ENCODE results near the gene TFDP1.
"Not testable (repeated sequence)": the region's sequence is repeated elsewhere in the genome, so short reads cannot be mapped to it uniquely, and the experiment has no call there.

Gene TFDP1

DNA sequence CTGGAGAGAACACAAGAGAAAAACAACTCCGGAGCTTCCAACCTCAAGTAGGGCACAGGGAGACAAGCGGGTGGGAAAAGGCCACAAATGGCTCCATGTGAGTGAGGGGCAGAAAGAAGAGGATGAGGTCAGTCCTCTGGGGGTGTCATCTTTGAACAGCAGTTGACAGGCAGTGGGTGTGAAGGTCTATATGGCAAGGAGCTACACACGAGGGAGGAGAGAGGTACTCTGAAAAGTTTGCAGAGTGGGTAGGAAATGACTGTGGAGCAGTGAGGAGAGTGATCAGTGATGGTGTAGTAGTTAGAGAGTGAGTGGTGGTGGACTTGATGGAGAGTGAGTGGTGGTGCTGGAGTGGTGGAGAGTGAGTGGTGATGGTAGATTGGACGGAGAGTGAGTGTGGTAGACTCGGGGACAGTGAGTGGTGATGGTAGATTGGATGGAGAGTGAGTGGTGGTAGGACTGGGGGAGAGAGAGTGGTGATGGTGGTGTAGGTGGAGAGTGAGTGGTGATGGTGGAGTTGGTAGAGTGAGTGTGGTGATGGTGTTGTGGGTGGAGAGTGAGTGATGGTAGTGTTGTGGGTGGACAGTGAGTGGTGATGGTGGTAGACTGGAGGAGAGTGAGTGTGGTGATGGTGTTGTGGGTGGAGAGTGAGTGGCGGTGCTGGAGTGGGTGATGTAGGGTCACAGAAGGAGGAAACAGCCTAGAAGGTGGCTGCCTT, 4.0 kb downstream of the TFDP1 start:
- intact Hi-C loops (cut with DNase I) = no loop called here

DNA sequence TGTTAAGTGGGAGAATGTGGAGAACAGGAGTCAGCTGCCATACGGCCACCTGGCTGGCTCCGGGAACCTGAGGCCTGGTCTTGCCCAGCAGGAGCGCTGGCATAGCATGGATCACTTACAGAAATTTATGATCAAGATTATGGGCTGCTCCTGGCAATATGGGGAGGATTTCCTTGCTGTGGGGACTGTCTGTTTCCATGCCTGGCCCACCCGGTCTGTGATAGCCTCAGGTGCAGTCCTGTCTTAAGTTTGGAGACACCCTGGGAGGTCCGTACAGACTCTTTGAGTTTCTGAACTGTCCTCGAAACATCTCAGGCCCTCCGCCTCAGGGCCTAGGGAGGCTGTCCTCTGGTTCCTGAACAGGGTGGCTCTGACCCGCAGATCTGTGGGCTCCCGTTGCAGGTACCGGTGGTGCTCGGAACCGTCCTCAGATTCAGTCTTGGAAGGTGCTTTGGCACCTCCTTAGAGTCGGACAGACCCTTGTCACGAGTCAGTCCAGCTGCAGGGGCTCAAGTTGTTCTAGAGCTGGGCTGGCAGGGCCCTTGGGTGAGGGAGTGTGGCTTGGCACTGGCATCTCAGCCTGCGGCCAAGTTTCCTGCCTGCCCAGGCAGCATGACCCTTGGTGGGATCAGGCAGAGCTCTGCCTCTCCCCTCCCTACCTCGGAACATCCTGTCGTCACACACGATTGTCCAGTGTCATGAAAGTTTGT, 4.9 kb downstream of the TFDP1 start:
- DNase-seq = peak in 9 of 42 donors; percentile 2 to 34 (median 11)
- intact Hi-C loops (cut with DNase I) = no loop called here

More for the DNA sequence above, 4.0 kb downstream of the TFDP1 start:
- peak in 9 of 42 donors; percentile 2 to 40 (median 11) for DNase-seq

DNA sequence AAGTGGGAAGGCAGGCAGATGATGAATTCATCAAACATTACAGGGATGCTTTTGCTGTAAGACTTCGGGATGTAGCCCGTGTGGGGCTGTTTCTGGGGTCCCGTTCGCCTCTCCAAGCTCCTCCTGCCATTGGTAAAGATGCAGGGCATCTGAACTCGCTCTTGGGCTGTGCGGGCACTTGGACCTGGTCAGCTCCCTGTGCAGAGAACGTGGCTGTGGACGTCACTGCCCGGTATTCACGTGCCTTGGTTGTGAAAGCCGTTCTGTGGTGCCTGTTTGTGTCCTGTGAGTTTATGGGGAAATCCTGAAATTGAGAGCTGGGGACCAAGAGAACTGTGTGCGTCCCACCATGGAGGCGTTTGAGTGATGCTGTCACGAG, 5.4 kb downstream of the TFDP1 start:
- DNase-seq = peak in 9 of 42 donors; percentile 3 to 24 (median 14)
- intact Hi-C loops (cut with DNase I) = no loop called here

DNA sequence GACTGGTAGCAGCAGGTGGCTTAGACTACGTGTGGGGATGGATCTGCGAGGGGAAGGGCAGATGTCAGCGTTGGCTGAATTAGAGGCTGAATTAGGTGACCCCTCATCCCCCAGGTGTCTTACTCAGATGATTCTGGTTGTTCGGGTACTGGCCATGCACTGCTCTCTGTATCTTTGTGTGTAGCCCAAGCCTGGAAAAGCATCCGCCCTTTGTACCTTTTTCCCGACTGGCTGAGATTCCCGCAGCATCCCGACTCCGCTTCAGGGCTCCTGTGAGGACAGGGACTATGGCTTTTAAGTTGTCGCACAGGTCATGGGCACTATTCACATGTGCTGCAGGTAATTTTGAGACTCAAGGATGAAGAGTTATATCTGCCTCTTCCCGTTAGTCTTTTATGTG, 7.2 kb downstream of the TFDP1 start:
- DNase-seq = peak in 6 of 42 donors; percentile 4 to 22 (median 9)
- intact Hi-C loops (cut with DNase I) = no loop called here

DNA sequence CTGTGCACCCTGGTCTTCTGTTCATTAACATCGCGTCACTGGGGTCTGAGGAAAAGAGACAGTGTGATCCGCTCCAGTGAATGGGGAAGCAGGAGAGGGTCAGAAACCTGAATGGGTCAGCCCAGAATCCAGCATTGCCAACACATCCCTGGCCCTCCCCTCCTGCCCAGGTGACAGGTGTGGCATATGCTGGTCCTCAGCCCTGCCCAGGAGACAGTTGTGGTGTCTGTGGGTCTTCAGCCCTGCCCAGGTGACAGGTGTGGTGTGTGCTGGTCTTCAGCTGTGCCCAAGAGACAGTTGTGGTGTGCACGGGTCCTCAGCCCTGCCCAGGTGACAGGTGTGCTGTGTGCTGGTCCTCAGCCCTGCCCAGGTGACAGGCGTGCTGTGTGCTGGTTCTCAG, 8.0 kb downstream of the TFDP1 start:
- intact Hi-C loops (cut with DNase I) = no loop called here
- peak in 9 of 42 donors; percentile 1 to 26 (median 4) for DNase-seq

DNA sequence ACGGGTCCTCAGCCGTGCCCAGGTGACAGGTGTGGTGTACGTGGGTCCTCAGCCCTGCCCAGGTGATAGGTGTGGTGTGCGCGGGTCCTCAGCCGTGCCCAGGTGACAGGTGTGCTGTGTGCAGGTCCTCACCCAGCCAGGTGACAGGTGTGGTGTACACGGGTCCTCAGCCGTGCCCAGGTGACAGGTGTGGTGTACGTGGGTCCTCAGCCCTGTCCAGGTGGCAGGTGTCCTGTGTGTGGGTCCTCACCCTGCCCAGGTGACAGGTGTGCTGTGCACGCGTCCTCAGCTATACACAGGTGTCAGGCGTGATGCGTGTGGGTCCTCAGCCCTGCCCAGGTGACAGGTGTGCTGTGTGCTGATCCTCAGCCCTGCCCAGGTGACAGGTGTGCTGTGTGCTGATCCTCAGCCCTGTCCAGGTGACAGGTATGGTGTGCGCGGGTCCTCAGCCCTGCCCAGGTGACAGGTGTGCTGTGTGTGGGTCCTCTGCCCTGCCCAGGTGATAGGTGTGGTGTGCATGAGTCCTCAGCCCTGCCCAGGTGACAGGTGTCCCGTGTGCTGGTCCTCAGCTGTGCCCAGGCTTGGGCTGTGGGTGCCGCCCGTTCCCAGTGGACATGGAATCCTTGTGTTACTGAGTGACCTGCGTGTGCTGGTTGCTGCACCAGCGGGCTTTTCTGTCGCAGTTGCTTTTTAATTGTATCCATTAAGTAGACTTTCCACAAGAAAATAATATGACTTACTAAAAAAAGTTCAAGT, 9.7 kb downstream of the TFDP1 start:
- intact Hi-C loops (cut with DNase I) = not testable (repeated sequence)
- DNase-seq = peak in 13 of 42 donors; percentile 1 to 27 (median 7)

DNA sequence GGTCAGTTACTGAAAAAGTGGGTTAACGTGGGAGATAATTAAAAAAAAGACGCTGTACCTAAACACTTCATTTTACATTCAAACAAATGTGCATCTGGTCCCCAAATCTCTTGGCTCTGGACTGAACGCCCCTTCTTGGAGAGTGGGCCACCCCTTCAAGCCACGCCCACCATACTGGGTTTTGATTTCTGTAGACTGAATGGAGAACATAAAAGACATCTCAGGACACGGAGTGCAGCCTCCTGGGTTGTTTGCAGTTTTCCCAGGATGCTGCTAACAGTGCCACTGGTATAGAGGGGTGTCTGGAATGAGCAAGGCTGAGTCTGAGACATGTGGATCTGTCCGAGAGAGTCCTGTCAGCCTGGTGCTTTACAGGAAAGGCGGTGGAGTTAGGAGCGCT, 10.6 kb downstream of the TFDP1 start:
- peak in 7 of 42 donors; percentile 1 to 24 (median 6) for DNase-seq
- intact Hi-C loops (cut with DNase I) = no loop called here

DNA sequence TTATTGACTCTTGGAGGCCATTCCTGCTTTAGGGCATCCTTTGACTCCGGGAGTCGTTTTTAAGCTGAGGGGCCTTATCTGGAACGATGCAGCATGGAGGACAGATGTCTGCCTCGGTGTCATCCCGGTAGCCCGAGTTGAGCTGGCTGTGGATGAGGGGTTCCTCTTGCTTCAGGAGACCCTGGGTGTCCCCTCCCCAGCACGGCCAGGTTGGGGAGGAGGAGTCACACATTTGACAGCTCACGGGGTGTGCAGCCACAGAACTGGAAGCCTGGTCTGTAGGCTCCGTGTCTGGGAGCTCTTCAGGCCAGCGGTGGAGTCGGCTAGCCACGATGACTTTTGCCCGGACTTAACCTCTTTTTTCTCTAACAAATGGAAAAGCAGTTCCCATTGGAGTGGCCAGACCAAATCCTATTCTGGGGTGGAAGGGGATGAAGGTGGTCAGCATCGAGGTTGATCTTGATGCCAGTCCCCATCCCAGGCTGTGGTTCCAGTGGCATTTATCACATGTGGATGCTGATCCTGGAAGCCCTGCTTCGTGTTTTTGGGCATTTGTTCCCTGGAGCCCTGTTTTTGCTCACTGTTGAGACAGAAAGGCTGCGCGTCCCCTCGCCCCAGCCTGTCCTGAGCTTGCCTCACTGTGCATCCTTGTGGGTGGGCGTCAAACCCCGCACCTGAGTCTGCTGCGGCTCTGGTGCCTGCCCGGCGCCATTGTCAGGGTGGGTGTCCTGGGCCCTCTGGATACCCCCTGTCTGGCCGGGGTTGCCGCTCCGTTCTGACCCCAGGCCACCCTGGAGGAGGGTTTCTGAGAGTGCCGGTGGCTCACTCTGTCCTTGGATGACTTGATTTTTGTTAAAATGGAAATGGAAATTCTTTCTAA, 12.0 kb downstream of the TFDP1 start:
- DNase-seq = peak in 14 of 42 donors; percentile 3 to 39 (median 10)
- intact Hi-C loops (cut with DNase I) = no loop called here

DNA sequence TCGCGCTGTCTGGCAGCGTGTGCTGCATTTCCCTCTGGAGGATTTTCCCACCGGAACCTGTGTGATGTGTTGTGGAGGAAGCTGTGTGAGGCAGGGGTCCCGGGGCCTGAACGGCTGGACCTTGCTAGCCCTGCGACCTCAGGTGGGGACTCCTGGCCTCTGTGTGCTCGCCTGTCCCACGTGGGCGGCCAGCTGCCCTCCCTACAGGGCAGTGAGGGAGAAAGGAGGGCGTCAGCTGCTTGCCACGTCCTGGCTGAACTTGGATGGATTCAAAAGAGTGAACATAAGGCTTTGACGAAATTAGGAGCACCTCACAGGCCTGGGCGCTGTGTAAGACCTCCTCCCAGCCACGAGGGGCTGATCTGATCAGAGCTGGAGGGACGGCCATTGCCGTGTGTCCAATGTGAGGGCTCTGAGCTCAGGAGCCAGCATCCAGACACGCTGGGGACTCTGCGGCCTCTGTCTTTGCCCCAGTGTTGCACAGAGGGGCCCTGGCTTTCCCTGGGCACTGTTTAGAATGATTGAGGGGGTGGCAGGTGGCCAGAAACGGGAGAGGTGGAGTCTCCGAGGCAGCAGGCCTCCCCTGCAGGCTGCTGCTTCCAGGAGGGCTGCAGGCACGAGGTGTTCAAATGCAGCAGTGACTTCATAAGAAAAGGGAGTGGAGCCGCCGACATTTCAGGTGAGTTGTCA, 13.0 kb downstream of the TFDP1 start:
- peak in 9 of 42 donors; percentile 6 to 45 (median 15) for DNase-seq
- intact Hi-C loops (cut with DNase I) = no loop called here

DNA sequence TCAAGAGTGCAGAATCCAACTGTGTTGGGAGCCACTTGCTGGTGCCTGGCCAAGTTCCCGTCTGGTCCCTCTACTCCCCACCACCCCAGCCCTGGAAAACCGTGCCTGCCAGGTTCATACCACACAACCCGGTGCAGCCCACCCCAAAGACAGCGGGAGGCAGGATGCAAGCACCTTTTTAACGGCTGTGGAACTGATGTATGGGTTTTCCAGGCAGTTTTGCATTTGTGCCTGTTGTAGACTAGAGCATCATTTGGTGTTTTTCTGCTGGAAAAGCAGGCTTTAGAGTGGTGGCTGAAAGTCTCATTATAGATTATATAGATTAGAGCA, 13.5 kb downstream of the TFDP1 start:
- peak in 5 of 42 donors; percentile 5 to 43 (median 25) for DNase-seq
- intact Hi-C loops (cut with DNase I) = no loop called here

DNA sequence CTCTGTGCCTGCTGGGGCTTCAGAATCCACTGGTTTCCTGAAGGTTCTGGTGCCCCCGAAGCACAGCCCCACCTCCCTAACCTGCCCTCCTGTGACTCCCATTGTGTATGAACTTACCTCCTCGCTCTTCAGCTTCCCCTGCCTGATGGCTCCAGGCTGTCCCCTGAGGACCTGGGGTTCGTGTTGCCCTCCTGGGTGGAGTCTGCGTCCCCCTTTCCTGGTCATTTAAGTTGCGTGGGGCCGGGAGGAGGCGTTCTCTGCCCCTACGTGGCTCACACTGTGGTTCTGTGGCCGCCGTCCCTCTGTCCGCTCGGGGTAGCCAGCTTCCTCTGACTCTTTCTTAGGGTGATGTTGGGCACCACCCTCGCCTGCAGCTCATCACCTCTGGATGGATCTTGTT, 13.9 kb downstream of the TFDP1 start:
- DNase-seq = peak in 6 of 42 donors; percentile 1 to 19 (median 8)
- intact Hi-C loops (cut with DNase I) = no loop called here

DNA sequence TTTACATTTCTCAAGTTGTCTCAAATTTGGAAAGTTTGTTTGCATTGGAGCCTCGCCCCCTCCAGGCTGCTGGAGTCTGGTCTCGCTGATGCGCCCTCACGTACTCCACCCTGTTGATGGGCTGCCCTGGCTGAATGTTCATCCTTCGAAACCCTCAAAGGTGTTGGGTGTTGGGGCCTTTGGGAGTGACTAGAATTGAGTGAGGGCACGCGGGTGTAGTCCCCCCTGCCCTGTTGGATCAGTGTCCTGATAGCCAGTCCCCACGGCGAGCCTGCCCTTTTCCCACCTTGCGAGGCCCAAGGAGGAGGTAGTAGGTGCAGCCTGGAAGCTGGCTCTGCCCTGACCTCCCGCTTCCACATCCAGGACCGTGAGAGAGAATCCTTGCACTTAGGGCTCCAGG, 14.8 kb downstream of the TFDP1 start:
- intact Hi-C loops (cut with DNase I) = no loop called here
- DNase-seq = peak in 3 of 42 donors; percentile 12 to 34 (median 18)

DNA sequence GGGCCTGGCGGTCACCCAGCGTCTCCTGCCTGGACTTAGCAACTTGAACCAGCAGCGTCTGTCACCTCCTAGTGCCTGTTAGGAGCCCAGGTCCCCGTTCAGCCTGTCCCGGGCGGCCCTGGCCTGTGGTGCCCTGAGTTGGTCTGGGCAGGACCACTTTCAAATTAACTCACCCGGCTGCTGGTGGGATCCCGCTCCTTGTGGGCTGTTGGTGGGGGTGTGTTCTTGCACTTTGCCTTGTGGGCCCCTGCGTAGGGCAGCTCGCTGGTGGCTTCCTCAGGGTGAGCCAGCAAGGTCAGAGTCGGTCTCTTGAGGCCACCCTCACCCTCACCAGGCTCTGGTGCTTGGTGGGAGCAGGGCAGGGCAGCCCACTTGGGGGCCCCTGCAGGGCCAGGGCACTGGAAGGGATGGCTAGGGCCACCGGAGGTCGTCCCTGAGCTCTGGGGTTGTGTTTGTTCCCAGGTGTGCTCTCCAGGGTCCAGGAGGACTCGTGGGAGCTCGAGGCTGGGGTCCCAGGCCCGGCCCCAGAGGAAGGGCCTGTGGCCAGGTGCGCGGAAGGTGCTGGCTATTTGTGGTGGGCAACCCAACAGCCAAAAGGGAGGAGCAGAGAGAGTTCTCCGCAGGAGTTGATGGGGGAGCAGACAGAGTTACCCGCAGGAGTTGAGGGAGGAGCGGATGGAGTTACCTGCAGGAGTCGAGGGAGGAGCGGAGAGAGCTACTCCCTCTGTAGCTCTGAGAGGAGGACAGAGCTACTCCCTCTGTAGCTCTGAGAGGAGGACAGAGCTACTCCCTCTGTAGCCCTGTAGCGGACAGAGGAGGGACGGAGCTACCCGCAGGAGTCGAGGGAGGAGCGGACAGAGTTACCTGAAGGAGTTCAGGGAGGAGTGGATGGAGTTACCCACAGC, 16.9 kb downstream of the TFDP1 start:
- DNase-seq = no peak
- intact Hi-C loops (cut with DNase I) = no loop called here

DNA sequence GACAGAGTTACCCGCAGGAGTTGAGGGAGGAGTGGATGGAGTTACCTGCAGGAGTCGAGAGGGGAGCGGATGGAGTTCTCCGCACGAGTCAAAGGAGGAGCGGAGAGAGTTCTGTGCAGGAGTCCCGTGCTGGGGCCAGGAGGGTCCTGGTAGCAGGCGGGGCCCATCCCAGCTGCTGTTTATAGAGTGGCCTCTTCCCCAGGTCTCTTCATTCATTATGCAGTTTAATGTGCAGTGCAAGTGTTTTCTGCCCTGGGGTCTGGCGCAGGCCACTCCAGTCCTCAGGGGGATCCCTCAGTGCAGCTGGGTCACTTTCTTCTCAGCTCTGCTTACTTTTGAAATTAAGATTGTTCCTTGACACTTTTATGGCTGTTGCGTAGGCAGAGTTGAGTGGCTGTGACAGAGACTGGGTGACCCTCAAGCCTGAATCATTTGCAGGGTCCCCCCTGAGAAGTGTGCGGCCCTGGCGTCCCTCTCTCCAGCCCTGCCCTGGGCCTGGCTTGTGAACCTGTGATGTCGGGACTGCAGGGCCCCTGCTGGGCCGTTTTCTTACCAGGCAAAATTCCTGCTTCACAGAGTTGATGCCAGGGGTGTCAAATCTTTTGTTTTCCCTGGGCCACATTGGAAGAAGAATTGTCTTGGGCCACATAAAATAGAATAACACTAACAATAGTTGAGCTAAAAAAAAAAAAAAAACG, 17.9 kb downstream of the TFDP1 start:
- intact Hi-C loops (cut with DNase I) = no loop called here

DNA sequence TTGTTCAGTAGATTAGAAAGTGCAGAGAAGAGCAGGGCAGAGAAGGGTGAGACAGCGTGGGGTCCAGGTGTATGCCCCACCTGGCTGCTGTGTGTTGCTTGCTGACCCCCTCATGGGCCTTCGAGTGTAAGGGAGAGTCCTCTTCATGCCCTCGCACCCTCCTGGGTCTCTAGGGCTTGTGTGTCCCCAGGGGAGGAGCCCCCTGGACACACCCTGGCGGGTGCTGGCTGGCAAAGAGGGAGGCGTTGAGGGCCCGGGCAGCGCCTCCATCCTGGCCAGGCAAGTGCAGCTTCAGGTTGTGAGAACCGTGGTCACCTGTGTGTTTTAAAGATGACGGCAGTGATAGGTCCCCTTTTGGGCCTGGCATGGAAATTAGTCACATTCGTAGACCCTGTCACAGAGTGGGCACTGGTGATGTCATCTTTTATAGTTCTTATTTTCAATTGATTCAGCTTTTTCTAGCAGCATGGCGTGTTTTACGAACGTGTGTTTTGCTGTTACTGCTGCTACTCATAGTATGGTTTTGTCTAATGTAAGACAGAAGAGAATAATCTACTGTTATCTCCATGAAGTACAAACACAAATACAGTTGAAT, 18.7 kb downstream of the TFDP1 start:
- DNase-seq = no peak

More for the DNA sequence above, 17.9 kb downstream of the TFDP1 start:
- no peak for DNase-seq

DNA sequence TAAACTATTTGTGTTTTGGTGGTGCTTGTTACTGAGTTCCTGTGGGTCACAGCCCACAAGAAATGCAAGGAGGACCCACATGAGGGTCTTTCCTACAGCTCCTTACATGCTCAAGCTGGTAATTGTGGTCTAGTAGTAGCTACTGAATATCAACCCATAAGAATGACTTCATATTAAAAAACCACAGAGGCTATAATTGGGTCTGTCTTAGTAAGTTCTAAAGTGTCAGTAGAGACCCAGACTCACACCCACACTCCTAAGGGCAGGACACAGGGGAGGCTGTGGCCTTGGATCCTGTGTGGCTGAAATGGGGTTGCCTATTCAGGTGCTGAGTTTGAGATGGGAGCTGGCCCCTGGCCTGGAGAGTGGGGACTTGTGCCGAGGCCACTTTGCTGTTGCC, 19.6 kb downstream of the TFDP1 start:
- intact Hi-C loops (cut with DNase I) = no loop called here
- no peak for DNase-seq

More for the DNA sequence above, 18.7 kb downstream of the TFDP1 start:
- intact Hi-C loops (cut with DNase I) = no loop called here

All from head of caudate nucleus (tissue), 42 donors.